IPS DF 19.7 (cell line): Measurements from ENCODE around the gene ADAMTS17.

Source experiments
- DNase-seq: peaks from one replicate; pipeline ENCODE4 v3.0.0-alpha.2; 2013; ENCODE audit warnings: low read depth, low spot score

The ADAMTS17 gene

DNA sequence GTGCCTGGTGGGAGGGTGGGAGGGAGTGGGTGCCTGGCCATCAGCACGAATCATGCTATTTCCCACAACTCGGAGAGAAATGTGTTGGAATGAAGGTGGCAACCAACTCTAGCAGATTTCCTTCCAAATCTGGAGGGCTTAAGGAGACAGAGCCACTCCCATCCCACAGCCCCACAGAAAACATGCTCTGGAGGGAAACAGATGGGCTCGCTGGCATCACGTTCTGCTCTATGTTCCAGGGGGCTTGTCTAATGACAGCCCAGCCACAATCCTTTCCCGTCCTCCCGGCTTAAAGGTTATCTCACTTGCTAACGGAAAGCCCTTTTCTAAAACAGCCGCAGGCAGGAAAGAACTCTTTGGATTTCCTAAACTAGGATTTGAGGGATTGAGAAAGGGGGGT, 65.3 kb downstream of the ADAMTS17 start:
- no peak for DNase-seq

DNA sequence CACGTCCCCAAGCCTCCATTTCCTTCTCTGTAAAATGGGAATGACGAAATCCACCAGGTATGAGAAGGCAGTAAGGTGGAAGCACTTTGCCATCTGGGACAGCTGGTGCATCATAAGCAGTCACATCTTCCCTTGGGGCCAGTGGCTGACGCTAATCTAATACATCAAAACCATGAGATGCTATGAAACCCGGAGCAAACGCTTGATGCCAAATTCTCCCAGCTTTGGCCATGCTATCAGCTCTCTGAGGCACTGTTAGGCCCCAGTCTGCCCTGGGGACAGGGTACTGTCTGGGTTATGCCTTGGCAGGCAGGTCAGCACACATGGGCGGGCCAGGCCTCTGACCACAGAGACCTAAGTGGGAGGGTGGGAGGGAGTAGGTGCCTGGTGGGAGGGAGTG, 66.1 kb downstream of the ADAMTS17 start:
- no peak for DNase-seq

DNA sequence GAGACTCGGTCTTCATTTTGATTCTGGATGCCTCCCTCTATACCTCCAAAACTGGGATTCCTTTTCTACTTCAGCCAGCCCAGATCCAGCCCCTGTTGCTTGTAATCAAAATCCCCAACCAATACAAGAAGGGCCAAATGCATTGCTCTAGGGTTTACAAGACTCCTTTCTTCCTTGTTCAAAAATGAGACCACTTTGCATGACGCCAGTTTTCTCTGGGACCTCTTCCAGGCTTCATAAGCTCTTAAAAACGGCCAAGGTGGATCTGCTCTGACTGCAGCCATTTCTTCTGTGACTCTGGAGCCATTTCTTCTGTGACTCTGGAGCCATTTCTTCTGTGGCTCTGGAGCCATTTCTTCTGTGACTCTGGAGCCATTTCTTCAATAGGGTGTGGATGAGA, 71.9 kb downstream of the ADAMTS17 start:
- no peak for DNase-seq

DNA sequence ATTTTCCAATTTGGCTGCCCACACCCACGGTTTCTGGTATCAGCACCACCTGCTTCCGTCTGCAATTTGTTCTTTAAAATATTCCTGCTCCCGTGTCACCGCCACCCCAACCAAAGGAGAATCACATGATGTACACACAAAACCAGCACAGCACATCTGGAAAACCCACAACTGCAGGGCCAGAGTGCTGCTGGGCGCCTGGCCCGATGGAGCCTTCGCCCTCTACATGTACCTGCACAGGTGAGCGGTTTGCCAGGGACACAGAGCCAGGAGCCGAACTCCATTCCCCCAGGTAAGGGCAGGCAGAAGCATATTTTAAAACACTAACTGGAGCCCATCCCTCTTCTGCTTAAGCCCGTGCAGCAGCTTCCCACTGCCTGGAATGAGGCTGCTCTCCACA, 75.6 kb downstream of the ADAMTS17 start:
- no peak for DNase-seq

DNA sequence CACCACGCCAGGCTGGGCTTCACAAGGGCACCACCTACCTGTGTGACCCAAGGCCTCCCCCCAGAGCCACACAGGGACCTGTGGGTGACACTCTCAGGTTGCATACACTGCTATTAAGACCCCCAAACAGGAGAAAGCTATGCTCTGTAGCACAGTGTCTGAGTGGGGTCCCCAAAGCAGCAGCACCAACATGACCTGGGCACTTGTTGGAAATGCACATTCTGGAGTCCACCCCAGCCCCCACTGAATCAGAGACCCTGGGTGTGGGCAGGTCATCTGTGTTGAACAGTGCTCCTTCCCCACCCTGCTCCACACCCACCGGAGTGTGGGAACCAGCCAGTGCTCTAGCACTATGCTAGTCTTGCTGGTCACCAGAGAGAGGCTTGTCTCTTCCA, 76.1 kb downstream of the ADAMTS17 start:
- DNase-seq: no peak

DNA sequence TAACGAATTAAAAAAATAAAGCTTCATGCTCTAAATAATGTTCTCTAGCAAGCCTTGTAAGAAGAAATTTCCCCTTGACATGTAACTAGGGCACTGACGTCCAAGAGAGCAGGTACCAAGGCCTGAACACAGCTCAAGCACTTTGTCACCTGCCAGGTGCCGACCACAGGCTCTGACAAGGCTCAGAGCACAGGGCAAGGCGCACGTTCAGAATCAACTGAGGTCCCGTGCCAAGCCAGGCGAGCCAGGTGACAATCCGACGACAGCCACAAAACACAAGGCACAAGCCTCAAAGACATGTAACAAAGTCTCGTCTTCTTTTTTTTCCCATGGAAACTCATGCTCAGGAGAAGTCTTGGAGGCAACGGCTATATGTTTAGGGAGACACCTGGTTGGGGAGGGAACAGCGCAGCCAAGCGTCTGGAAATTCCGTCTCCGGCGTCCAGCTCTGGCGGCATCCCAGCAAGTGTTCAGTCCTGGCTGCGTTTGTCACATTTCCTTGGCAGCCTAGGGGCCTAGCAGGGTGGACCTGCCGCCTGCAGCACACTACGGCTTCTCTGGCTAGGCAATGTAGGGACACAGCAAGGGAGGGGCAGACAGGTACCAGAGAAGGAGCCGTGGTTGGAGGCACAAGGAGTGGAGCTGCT, 76.7 kb downstream of the ADAMTS17 start:
- no peak for DNase-seq

DNA sequence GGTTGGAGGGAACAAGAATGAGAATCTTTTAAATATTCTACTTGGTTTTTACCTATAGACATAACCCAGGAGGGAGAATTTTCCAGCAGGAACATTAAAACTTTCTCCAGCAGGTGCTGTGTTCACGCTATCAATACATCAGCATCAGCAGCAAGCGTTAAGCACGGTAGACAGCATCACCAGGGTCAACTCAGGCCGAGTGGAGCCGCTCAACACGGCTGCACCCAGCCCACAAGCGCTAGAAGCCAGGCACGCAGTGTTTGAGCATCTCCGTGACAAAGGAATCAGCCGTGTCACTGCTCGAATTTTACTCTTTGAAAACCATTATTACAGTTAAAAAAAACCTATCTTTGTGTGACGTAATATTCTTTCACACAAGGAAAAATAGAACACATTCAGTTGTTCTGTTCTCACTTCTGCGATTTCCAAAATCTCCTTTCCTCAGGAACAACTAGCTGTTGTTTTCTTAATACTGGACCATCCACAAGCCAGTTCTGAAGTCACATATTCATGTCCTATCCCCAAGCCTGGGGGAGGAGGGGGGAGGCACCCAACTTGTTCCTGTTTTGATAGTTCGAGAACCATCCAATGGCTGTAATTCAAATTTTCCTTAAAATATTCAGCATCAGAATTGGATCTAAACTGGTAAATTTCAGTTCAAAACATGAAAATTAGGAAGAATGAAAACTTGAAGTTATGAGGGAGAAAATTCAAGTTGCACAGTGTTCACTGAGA, 77.9 kb downstream of the ADAMTS17 start:
- no peak for DNase-seq

DNA sequence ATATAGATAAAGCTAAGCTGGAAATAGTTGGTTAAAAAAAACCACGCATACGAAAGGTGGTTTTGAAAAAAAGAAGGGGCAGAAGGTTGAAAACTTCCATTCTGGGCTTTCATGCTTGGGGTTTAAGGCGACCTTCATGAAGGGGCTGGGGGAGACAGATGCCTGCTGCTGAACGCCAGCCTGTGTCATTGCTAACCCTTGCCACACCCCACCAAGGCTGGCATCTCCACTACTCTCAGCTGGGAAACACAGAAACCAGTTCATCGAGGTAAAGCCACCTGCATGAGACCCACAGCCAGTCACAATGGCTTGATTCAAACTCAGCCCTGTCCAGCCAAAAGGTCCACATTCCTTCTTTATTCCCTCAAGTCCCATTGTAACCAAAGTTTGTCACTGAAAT, 78.7 kb downstream of the ADAMTS17 start:
- no peak for DNase-seq

DNA sequence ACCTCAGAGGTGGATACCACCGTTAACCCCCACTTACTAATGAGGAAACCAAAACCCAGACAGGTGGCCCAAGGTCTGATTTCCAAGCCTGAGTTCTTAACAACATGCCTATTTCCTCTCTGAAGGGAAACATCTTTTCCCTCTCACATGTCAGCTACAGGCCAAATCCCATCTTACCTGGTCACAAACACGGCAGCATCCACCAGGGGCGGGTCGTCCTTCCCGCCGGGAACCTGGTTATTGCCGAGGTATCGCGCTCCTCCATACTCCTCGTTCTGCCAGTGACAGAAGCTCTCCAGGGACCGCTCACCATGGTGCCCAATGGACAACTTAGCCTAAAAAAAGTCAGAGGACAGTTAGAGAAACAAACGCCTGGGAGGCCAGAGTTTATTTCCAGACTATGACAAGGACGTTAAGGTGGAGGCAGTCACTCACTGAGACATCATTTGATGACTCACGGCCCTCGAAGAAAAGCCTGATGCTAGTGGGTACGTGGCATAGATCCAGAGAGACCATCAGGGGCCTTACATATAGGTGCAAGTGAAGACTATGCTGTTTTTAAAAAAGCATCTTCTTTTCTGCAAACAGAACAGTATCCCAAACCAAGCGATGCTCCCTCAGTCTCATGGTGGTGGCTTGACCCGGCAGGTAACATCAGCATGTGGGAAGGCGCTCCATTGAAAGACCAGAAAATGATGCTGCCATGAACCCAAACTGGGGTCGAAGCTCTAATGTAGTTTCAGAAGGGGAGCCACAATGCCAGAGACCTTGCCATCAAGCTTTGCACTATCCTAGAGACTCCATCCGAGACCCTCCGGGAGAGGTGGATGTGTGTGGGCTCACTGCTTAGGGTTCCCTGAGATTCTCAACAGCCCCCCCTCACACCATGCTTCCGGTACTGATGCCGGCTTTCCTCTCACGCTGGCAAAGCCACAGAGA, 80.2 kb downstream of the ADAMTS17 start:
- DNase-seq: no peak

DNA sequence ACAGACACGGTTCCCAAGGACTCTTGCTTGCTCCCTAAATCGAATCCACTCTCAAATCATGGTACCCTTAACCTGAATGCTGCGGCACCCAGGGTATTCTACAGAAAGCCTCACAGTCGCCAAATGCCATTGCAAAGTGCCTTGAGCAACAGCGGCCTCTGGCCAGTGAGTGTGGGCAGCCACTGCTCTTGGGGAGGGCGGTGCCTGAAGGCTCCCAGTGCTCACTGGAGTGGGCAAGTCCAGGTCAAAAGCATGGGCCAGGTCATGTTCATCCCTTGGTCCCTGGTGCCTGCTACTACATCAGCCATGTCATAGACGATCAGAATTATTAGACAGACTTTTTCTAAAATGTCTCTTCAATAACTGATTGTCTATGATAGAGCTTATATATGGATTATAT, 82.5 kb downstream of the ADAMTS17 start:
- DNase-seq: no peak

DNA sequence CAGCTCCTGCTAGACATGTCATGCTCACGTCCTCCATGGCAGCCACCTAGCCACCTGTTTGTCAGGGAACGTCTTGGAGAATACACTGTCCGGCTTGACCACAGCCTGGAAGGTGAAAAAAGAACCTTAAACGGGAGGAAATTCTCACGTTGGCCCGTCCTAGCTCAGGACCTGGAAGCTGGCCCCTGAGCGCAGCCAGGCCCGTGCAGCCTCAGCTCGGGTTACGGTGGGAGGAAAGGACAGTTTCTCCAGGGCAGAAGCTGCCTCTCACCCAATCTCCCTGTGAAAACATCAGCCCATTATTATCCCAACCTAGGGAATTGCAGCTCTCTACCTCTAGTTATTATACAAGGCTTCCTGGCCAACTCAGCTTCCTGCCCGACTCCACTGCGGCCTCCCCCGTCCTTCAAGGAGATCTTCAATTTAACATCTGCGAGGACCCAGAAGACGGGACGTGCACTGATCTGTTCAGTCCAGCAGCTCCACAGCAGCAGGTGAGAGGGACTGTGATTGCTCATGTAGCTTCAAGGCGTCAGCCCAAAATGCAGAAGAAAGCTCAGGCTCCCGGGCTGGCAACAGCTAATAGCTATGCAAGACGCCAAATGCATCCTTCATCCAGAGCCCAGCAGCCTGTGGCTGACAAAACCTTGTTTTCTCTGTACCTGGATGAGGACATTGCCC, 84.7 kb downstream of the ADAMTS17 start:
- no peak for DNase-seq

DNA sequence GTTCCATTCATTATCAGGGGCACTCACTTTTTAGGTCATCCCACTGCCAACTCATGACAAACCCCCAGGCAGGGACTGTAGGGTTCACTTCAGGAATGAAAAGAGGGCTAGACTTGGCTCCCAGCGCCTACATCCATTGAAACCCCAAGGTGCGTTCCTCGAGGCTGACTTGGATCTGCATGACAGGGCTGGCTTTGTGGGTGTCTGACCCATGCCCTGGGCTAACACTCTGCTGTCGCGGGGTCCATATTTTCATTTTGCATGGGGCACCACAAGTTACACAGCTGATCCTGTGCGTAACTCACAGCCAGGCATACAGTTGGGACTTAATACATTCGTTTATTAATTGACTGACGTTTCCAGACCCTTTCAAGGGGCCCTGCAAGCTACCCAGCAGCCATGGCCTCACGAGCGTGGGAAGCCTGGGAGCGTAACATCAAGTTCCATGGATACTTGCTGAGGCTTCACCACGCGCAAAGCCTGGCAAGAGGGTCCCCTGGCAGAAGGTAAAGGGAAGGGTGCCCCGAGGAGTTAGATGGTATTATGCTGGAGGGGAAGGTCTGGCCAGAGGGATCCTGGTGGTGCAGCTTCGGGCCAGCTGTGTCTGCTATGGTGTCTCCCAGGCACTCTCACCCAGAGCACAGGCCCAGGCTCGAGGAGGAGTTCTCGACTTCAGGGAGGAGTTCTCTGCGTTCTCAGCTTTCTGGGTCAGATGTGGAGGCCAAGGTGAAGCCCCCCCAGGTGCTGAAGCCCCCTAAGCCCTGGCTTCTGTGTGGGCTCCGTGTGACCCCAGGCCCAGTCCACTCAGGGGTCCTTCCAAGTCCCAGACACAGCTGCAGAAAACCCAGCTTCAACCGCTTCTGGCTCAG, 85.4 kb downstream of the ADAMTS17 start:
- no peak for DNase-seq

DNA sequence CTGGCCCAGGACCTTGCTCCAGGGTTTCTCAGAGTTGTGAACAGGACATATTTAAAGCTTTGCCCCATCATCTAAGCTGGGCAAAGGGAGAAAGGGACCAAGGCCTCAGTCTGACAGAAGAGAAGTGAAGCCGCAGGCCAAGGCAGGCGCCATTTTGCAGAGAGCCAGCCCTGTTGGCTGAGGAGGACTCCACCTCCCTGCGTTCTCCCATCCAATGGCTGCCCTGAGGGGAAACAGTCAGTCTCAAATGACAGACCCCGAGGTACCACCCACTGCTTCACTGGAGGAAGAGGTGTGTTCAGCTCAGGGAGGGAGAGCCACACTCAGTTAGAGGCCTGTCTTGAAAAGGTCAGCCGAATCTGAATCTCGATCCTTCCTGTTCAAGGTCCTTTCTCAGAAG, 86.1 kb downstream of the ADAMTS17 start:
- DNase-seq: no peak

DNA sequence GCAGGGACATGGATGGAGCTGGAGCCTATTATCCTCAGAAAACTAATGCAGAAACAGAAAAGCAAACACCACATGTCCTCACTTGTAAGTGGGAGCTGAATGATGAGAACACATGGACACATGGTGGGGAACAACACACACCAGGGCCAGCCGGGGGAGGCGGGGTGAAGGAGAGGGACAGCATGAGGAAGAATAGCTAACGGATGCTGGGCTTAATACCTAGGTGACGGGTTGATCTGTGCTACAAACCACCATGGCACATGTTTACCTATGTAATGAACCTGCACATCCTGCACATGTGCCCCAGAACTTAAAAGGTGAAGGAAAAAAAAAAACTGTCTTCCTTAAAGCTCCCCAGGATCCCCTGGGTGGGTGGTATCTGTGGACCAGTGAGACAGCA, 87.1 kb downstream of the ADAMTS17 start:
- DNase-seq: no peak

DNA sequence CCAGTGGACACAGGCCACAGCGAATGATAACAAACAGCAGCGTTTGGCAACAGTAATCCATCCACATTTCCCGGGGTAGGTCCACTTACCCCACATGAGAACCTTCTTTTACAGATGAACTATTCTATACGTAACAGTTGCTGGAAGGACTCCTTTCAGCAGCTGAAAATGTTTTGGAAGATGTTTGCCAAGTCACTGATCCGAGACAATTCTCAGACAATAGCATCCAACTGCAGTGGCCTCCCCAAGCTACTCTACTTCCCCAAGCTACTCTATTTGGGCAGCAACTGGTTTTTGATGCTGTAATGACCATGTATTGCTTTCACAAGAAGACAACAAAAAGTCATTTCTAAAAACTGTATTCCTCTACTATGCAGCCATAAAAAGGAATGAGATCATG, 87.5 kb downstream of the ADAMTS17 start:
- DNase-seq: no peak

DNA sequence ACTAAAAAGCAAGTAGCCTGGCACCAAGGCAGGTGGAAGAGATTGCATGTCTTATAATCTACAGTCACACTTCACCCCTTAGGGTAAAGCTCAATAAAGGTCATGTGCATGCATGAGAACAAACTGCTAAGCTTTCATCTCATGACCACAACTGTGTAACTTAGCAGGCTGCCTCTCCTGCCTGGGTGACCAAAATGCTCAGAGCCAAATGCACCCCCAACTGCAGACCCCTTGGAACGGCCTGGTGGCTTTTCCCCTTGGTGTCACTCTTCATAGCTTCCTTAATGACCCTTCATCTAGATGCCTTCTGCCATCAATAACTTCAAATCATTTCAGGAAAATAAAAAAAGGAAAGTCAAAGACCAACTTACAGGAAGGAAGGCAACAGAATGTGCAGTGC, 88.1 kb downstream of the ADAMTS17 start:
- DNase-seq: no peak

DNA sequence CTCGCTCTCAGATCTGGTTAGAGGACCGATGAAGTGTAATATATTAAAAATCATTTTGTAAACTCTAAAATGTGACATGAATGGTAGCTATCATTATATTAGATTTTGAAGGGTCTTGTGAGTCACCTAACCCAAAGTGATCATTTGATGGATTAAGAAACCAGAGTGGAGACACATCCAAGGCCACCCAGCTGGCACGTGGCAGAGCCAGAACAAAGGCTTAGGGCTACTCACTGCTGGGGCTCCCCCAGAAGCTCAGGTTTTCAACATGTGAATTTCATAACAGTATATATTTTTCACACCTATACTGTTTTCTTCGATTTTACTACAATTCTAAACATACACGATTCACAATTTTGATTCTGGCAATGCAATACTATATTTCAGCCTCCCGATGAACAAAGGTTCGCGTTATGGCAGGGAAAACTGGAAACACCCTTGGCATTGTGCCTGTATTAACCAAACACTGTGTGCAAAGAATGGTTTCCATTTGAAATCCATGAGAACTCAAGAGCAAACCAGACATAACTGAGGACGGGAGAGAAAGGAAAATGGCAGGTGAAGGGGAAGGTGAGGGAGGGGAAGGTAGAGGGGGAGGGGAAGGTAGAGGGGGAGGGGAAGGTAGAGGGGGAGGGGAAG, 88.9 kb downstream of the ADAMTS17 start:
- DNase-seq: no peak

DNA sequence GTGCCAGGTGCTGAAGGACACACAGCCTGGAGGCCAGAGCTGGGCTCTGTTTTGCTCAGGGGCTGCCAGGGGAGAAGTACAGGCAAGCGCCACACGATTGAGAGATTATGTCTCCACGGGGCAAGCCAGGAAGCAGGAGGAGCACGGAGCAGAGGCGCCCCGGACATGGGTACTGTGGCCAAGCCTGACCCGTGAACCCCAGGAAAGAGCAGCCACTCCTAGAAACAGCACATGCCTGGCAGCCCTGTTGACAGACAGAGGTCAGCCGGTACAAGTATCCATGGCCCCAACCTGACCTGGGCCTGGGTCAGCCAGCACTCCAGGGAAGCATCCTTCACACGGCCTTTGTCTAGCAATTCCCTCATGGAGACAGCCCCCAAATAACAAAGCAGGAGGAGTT, 89.4 kb downstream of the ADAMTS17 start:
- no peak for DNase-seq

DNA sequence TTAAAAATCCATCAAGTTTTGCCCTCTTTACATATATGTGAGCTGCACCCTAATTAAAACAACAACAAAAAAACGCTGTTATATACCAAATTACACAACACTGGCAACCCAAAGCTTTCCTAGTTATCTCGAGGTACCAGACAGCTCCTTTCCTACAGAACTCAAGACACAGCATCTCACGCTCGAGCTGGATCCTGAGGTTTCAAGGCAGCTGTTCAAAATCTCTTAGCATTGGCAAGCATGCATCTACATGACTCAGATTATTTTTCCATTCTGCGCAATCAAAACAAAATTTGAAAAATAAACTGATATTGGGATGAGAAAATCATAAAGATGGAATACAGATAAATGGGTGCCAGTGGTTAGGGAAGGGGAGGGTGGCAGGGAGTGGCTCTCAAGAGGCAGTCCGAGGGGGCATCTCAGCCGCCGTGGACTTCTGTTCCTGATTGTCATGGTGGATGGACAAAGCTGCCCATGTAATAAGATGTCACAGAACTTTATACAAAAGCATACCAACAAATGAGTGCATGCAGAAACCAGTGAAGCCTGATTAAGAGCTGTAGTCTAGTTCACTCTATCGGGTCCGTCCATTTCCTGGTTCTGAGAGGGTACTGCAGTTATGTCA, 91.5 kb downstream of the ADAMTS17 start:
- no peak for DNase-seq
